T-helper 1 cell treated with Interleukin-12 subunit alpha and Interleukin-12 subunit beta and Interleukin-4 antibody, amounts not matched to agents 30 μg/mL and 1 μg/mL, for 36 hours (primary cell): Measurements from ENCODE around the gene HIC1.
"Not testable (repeated sequence)": the region's sequence is repeated elsewhere in the genome, so short reads cannot be mapped to it uniquely, and the experiment has no call there.

Experiments used
- H3K27ac Mint-ChIP-seq: one replicate; pipeline ENCODE4 v1.8.0; 2021; ENCODE audit warnings: mild to moderate bottlenecking, mixed read lengths
- H3K27me3 Mint-ChIP-seq: one replicate; pipeline ENCODE4 v1.8.0; 2021; ENCODE audit warnings: low read depth, mixed read lengths
- H3K36me3 Mint-ChIP-seq: one replicate; pipeline ENCODE4 v1.8.0; 2021; ENCODE audit warnings: low read depth, mixed read lengths
- H3K4me1 Mint-ChIP-seq: one replicate; pipeline ENCODE4 v1.8.0; 2021; ENCODE audit warnings: low read depth, mixed read lengths
- H3K4me3 Mint-ChIP-seq: one replicate; pipeline ENCODE4 v1.8.0; 2021; ENCODE audit warnings: mild to moderate bottlenecking, moderate library complexity, mixed read lengths
- H3K9me3 Mint-ChIP-seq: one replicate; pipeline ENCODE4 v1.8.0; 2021; ENCODE audit warnings: mixed read lengths

The HIC1 gene

GRCh38 chr17:2054512-2055291 is at the start of gene HIC1:
TSS of gene HIC1 (plus strand) at chr17:2055103. CDS start at chr17:2056691, 1,588 bp downstream.
- peak within 1 kb of the TSS; percentile 86 for H3K27ac Mint-ChIP-seq
- H3K4me3 Mint-ChIP-seq: peak within 1 kb of the TSS; percentile 84
- peaks cover 13% of the 10 kb centered on the region for H3K27me3 Mint-ChIP-seq
- H3K36me3 Mint-ChIP-seq: peaks cover 6% of the 10 kb centered on the region
- H3K9me3 Mint-ChIP-seq: no peaks in the 10 kb centered on the region
- peaks cover 18% of the 10 kb centered on the region for H3K4me1 Mint-ChIP-seq

GRCh38 chr17:2008332-2009126 is 46.4 kb upstream of the HIC1 start:
- peaks cover 3% of the 10 kb centered on the region for H3K4me1 Mint-ChIP-seq
- H3K27me3 Mint-ChIP-seq: peaks cover 14% of the 10 kb centered on the region
- no peaks in the 10 kb centered on the region for H3K9me3 Mint-ChIP-seq
- H3K4me3 Mint-ChIP-seq: no peak overlapping the region
- no peak overlapping the region for H3K27ac Mint-ChIP-seq
- no peaks in the 10 kb centered on the region for H3K36me3 Mint-ChIP-seq

GRCh38 chr17:2009737-2010136 is 45.2 kb upstream of the HIC1 start:
- Mint-ChIP-seq H3K4me3 (no peak overlapping the region), H3K27me3 (peaks cover 17% of the 10 kb centered on the region), H3K36me3 (no peaks in the 10 kb centered on the region), H3K9me3 (no peaks in the 10 kb centered on the region), H3K27ac (no peak overlapping the region), H3K4me1 (peaks cover 3% of the 10 kb centered on the region)

GRCh38 chr17:2011411-2012371 is 43.2 kb upstream of the HIC1 start:
- Mint-ChIP-seq H3K27ac (no peak overlapping the region), H3K9me3 (no peaks in the 10 kb centered on the region), H3K36me3 (no peaks in the 10 kb centered on the region), H3K4me3 (no peak overlapping the region), H3K27me3 (peaks cover 17% of the 10 kb centered on the region), H3K4me1 (peaks cover 3% of the 10 kb centered on the region)

GRCh38 chr17:2012499-2012898 is 42.4 kb upstream of the HIC1 start:
- Mint-ChIP-seq H3K9me3 (no peaks in the 10 kb centered on the region), H3K27ac (no peak overlapping the region), H3K27me3 (peaks cover 17% of the 10 kb centered on the region), H3K4me1 (peaks cover 3% of the 10 kb centered on the region), H3K4me3 (no peak overlapping the region), H3K36me3 (no peaks in the 10 kb centered on the region)

- H3K9me3 Mint-ChIP-seq, H3K4me3 Mint-ChIP-seq, H3K27ac Mint-ChIP-seq, H3K36me3 Mint-ChIP-seq, H3K4me1 Mint-ChIP-seq: not testable (repeated sequence)
- peaks cover 26% of the 10 kb centered on the region for H3K27me3 Mint-ChIP-seq
Observed at GRCh38 chr17:2013220-2013993, 41.5 kb upstream of the HIC1 start.

GRCh38 chr17:2013994-2014317 is 40.9 kb upstream of the HIC1 start:
- Mint-ChIP-seq H3K4me3 (no peak overlapping the region), H3K4me1 (peaks cover 3% of the 10 kb centered on the region), H3K36me3 (no peaks in the 10 kb centered on the region), H3K27me3 (peaks cover 29% of the 10 kb centered on the region), H3K27ac (no peak overlapping the region), H3K9me3 (no peaks in the 10 kb centered on the region)

GRCh38 chr17:2015314-2015713 is 39.6 kb upstream of the HIC1 start:
- Mint-ChIP-seq H3K4me1 (peaks cover 3% of the 10 kb centered on the region), H3K9me3 (no peaks in the 10 kb centered on the region), H3K36me3 (no peaks in the 10 kb centered on the region), H3K27me3 (peaks cover 42% of the 10 kb centered on the region), H3K27ac (no peak overlapping the region), H3K4me3 (no peak overlapping the region)

GRCh38 chr17:2016494-2016893 is 38.4 kb upstream of the HIC1 start:
- H3K4me3 Mint-ChIP-seq: no peak overlapping the region
- no peak overlapping the region for H3K27ac Mint-ChIP-seq
- peaks cover 3% of the 10 kb centered on the region for H3K4me1 Mint-ChIP-seq
- H3K36me3 Mint-ChIP-seq: no peaks in the 10 kb centered on the region
- peaks cover 49% of the 10 kb centered on the region for H3K27me3 Mint-ChIP-seq
- H3K9me3 Mint-ChIP-seq: no peaks in the 10 kb centered on the region

GRCh38 chr17:2017274-2017941 is 37.5 kb upstream of the HIC1 start:
- Mint-ChIP-seq H3K27ac (no peak overlapping the region), H3K4me1 (peaks cover 2% of the 10 kb centered on the region), H3K36me3 (no peaks in the 10 kb centered on the region), H3K4me3 (no peak overlapping the region), H3K27me3 (peaks cover 44% of the 10 kb centered on the region), H3K9me3 (no peaks in the 10 kb centered on the region)

GRCh38 chr17:2018716-2019510 is 36.0 kb upstream of the HIC1 start:
- no peaks in the 10 kb centered on the region for H3K9me3 Mint-ChIP-seq
- H3K27me3 Mint-ChIP-seq: peaks cover 51% of the 10 kb centered on the region

GRCh38 chr17:2019723-2020122 is 35.2 kb upstream of the HIC1 start:
- Mint-ChIP-seq H3K4me1 (no peaks in the 10 kb centered on the region), H3K9me3 (no peaks in the 10 kb centered on the region), H3K27ac (no peak overlapping the region), H3K4me3 (no peak overlapping the region), H3K27me3 (peaks cover 48% of the 10 kb centered on the region), H3K36me3 (no peaks in the 10 kb centered on the region)

More at GRCh38 chr17:2018716-2019510, 36.0 kb upstream of the HIC1 start:
- Mint-ChIP-seq H3K4me1 (no peaks in the 10 kb centered on the region), H3K4me3 (no peak overlapping the region), H3K27ac (no peak overlapping the region), H3K36me3 (no peaks in the 10 kb centered on the region)

GRCh38 chr17:2020721-2021120 is 34.2 kb upstream of the HIC1 start:
- Mint-ChIP-seq H3K36me3 (no peaks in the 10 kb centered on the region), H3K27ac (no peak overlapping the region), H3K4me3 (no peak overlapping the region), H3K4me1 (peaks cover 1% of the 10 kb centered on the region), H3K9me3 (no peaks in the 10 kb centered on the region), H3K27me3 (peaks cover 54% of the 10 kb centered on the region)
